ENCODE measurements around the gene TTC6.

TTC6 gene

GRCh38 chr14:37597914-37598746 is 2.7 kb downstream of the TTC6 start:
- no peak for DNase-seq (ENCODE audit: low spot score)

GRCh38 chr14:37598747-37599506 is 3.5 kb downstream of the TTC6 start:
- DNase-seq (ENCODE audit: low spot score) = no peak

- DNase-seq (ENCODE audit: low spot score) = no peak
Measured at GRCh38 chr14:37599507-37600368, 4.3 kb downstream of the TTC6 start.

- DNase-seq (ENCODE audit: low spot score) = no peak
Measured at GRCh38 chr14:37600880-37601741, 5.7 kb downstream of the TTC6 start.

GRCh38 chr14:37601865-37602264 is 6.4 kb downstream of the TTC6 start:
- no peak for DNase-seq (ENCODE audit: low spot score)

GRCh38 chr14:37602605-37603453 is 7.4 kb downstream of the TTC6 start:
- no peak for DNase-seq (ENCODE audit: low spot score)

- DNase-seq (ENCODE audit: low spot score) = no peak
Measured at GRCh38 chr14:37603688-37604251, 8.3 kb downstream of the TTC6 start.

GRCh38 chr14:37606678-37607077 is 11.2 kb downstream of the TTC6 start:
- DNase-seq (ENCODE audit: low spot score) = no peak

- DNase-seq (ENCODE audit: low spot score) = no peak
Measured at GRCh38 chr14:37608649-37609048, 13.2 kb downstream of the TTC6 start.

GRCh38 chr14:37610945-37611523 is 15.6 kb downstream of the TTC6 start:
- no peak for DNase-seq (ENCODE audit: low spot score)

GRCh38 chr14:37615582-37616289 is 20.3 kb downstream of the TTC6 start:
- no peak for DNase-seq (ENCODE audit: low spot score)

GRCh38 chr14:37616853-37617252 is 21.4 kb downstream of the TTC6 start:
- no peak for DNase-seq (ENCODE audit: low spot score)

- DNase-seq (ENCODE audit: low spot score) = no peak
Measured at GRCh38 chr14:37617864-37618365, 22.5 kb downstream of the TTC6 start.

- no peak for DNase-seq (ENCODE audit: low spot score)
Measured at GRCh38 chr14:37618498-37619028, 23.1 kb downstream of the TTC6 start.

GRCh38 chr14:37620856-37621255 is 25.4 kb downstream of the TTC6 start:
- DNase-seq (ENCODE audit: low spot score) = no peak

GRCh38 chr14:37622231-37622923 is 26.9 kb downstream of the TTC6 start:
- DNase-seq (ENCODE audit: low spot score) = no peak

- DNase-seq (ENCODE audit: low spot score) = no peak
Measured at GRCh38 chr14:37623426-37623951, 28.1 kb downstream of the TTC6 start.

- no peak for DNase-seq (ENCODE audit: low spot score)
Measured at GRCh38 chr14:37623971-37624370, 28.5 kb downstream of the TTC6 start.

Measured in Ammon's horn (tissue), 1 donor.